Tibial nerve (tissue), 4 donors: ENCODE results near the gene POLD4.

Source experiments
- EP300 ChIP-seq, 2 donors: sonication (generic); formaldehyde crosslinking; IDR thresholded peaks; one replicate each; pipeline ENCODE4 v1.6.1; 2017; ENCODE audit warnings: antibody characterized with exemption in 2 of 2, mild to moderate bottlenecking in 1 of 2
- POLR2A ChIP-seq, 2 donors: fragments of 450-650 bp; IDR thresholded peaks; one replicate each; pipeline ENCODE4 v1.6.1; 2017; ENCODE audit warnings: antibody characterized with exemption in 2 of 2, mild to moderate bottlenecking in 2 of 2, moderate library complexity in 2 of 2
- TF ChIP-seq, protein P1 (sequence below), 5 experiments: fragments of 200-600 bp in 3 of 5; fragments of 450-650 bp in 2 of 5; sonication (generic) in 3 of 5; IDR thresholded peaks; one replicate each; pipeline ENCODE4 v1.5.1; 2016 to 2019; ENCODE audit warnings: antibody characterized with exemption in 5 of 5, mild to moderate bottlenecking in 3 of 5, moderate library complexity in 2 of 5

DNA sequence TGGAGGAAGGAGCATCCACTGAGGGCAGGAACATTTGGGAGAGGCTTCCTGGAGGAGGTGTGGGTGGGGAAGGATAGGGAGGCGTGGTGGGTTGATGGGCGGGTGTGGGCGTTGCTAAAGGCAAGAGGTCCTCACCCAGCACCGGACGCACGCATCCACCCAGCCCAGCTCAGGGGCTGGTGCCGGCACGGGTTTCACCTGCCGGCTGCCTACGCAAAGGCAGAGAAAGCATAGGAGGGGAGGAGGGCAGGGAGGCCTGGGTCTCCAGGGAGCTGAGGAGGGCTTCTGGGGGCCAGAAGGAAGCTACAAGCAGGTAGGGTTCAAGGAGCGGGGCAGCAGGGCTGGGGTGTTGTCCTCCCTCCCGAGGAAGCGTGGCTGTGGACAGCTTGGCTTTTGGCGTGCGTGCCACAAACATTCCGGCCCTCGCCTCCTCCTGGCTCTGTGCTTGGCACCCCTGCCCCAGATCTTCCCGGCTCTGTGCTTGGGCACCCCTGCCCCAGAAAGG, 42.2 kb downstream of the POLD4 start:
- TF ChIP-seq, protein P1, sequence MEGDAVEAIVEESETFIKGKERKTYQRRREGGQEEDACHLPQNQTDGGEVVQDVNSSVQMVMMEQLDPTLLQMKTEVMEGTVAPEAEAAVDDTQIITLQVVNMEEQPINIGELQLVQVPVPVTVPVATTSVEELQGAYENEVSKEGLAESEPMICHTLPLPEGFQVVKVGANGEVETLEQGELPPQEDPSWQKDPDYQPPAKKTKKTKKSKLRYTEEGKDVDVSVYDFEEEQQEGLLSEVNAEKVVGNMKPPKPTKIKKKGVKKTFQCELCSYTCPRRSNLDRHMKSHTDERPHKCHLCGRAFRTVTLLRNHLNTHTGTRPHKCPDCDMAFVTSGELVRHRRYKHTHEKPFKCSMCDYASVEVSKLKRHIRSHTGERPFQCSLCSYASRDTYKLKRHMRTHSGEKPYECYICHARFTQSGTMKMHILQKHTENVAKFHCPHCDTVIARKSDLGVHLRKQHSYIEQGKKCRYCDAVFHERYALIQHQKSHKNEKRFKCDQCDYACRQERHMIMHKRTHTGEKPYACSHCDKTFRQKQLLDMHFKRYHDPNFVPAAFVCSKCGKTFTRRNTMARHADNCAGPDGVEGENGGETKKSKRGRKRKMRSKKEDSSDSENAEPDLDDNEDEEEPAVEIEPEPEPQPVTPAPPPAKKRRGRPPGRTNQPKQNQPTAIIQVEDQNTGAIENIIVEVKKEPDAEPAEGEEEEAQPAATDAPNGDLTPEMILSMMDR (IDR thresholded peaks at IDR 0.05): no peak
- TF ChIP-seq POLR2A (IDR thresholded peaks at IDR 0.05): no peak
- no peak for TF ChIP-seq EP300 (IDR thresholded peaks at IDR 0.05)
